ENCODE measurements around the gene RASSF8. TPM values are rescaled to one million over a fixed set of nuclear protein-coding genes. Genes with fewer than 3 reads are reported as not detected.

Gene RASSF8
- total and polyA plus RNA-seq, 2 experiments from 2014 or later = 11.5 to 30.6 TPM

- no peak for TF ChIP-seq ZNF462 (CRISPR knock-in tag; IDR thresholded peaks at IDR 0.05)
- TF ChIP-seq CREB1 (CRISPR knock-in tag; IDR thresholded peaks at IDR 0.05; ENCODE audit: low read depth) = no peak
- TF ChIP-seq NANOG (IDR thresholded peaks at IDR 0.05; ENCODE audit: borderline replicate concordance) = no peak
These were observed 2.5 kb downstream of the RASSF8 start (continued) for GRCh38 chr12:25960961-25961360.

- Histone ChIP-seq H3K36me3 (ENCODE audit: insufficient read depth) (no peaks in the 10 kb centered on the region), H3K4me2 (peak overlapping the region; percentile 19), H3K27me3 (ENCODE audit: insufficient read depth) (no peaks in the 10 kb centered on the region), H3K4me3 (no peak overlapping the region), H3K4me1 (ENCODE audit: insufficient read depth) (peaks cover 30% of the 10 kb centered on the region), H4K20me1 (replicated peaks; ENCODE audit: insufficient read depth) (0 out of 2 replicates have a peak, but pooled peaks cover 6% of the 10 kb centered on the region), H3F3A (replicated peaks; ENCODE audit: low read depth) (no peaks in the 10 kb centered on the region), H2AFZ (no peak overlapping the region), H3K79me2 (replicated peaks; ENCODE audit: insufficient read depth) (peaks cover 88% of the 10 kb centered on the region), H3K9me2 (ENCODE audit: insufficient read depth) (no peaks in the 10 kb centered on the region), H3K27ac (ENCODE audit: low read depth) (0 out of 2 replicates have a peak overlapping the region, but pooled peaks have one; percentile 28)
- peak overlapping the region; percentile 89 for H3K27ac Mint-ChIP-seq
- peaks cover 21% of the 10 kb centered on the region; the same call in 2 of the 3 replicates for H3K36me3 Mint-ChIP-seq (ENCODE audit: low read depth)
- peaks cover 6% of the 10 kb centered on the region for H3K9me3 Mint-ChIP-seq
- DNase-seq (ENCODE audit: low spot score) (no peak), ATAC-seq (no peak)
- H3K4me3 Mint-ChIP-seq = no peak overlapping the region
- H3K4me1 Mint-ChIP-seq = peaks cover 32% of the 10 kb centered on the region
- H3K27me3 Mint-ChIP-seq (ENCODE audit: insufficient read depth, low read depth, poor library complexity) = peaks cover 10% of the 10 kb centered on the region
- TF ChIP-seq ETS1 (IDR thresholded peaks at IDR 0.05) = no peak
- TF ChIP-seq NANOG (IDR thresholded peaks at IDR 0.05; ENCODE audit: borderline replicate concordance) = no peak
- TF ChIP-seq ZNF114 (CRISPR knock-in tag; IDR thresholded peaks at IDR 0.05) = no peak
- TF ChIP-seq JUNB (IDR thresholded peaks at IDR 0.05; ENCODE audit: unreplicated experiment) = no peak
- TF ChIP-seq ZNF462 (CRISPR knock-in tag; IDR thresholded peaks at IDR 0.05) = no peak
- TF ChIP-seq EZH2phosphoT487 (IDR thresholded peaks at IDR 0.05; ENCODE audit: unreplicated experiment) = no peak
These were observed 4.5 kb downstream of the RASSF8 start for GRCh38 chr12:25962932-25963525.
